Measurements from ENCODE around the gene CCDC102A. TPM values are rescaled to one million over a fixed set of nuclear protein-coding genes. Genes with fewer than 3 reads are reported as not detected.

Gene CCDC102A
- total RNA-seq, 1 experiment from 2014 or later, result 11.1 TPM

DNA sequence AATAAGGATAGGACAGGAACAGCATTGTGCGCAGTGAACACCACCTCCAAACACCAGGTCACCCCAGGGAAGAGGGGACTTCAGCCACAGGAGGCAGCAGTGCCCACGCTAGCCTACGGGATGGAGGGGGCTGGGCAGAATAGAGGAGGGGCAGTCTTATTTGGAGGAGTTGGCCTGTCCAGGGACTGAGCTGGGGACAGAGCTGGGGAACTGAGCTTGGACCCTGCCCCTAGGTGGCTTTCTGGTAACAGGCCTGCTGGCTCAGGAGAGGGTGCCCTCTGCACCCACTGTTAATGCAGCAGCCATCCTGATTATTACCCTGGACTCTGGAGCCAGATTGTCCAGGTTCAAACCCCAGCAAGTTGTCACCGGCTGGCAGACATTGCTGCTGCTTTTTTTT is 9.3 kb downstream of the CCDC102A start:
- H3K27ac ChIP-seq, result no peak overlapping the region
- H3K27me3 ChIP-seq, result no peaks in the 10 kb centered on the region
- no peak for DNase-seq
- H3K4me1 ChIP-seq, result no peaks in the 10 kb centered on the region
- H3K9me3 ChIP-seq (replicated peaks), result no peaks in the 10 kb centered on the region
- no peaks in the 10 kb centered on the region for H3K36me3 ChIP-seq
- H3K4me3 ChIP-seq, result no peak overlapping the region

DNA sequence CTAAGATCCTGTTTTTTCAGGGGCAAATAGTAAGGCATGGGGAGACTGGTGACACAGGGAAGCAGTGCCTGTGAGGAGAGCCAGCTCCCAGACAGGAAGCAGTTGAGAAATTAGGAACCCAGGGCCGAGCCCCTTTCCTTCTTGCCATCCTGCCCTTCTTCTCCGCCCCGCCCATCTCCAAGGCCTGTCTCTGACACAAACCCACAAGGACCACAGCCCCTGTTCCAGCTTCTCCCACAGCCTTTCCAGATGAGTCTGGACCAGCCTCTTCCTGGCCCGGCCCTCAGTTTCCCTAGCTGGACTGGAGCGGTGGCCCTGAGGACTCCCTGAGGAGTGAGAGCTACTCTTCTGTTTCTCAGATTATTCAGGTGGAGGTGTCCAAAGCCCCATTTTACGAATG is 9.9 kb downstream of the CCDC102A start:
- no peak for DNase-seq
- no peak overlapping the region for H3K4me3 ChIP-seq
- no peaks in the 10 kb centered on the region for H3K4me1 ChIP-seq
- H3K27me3 ChIP-seq, result no peaks in the 10 kb centered on the region
- no peaks in the 10 kb centered on the region for H3K9me3 ChIP-seq (replicated peaks)
- H3K27ac ChIP-seq, result no peak overlapping the region
- H3K36me3 ChIP-seq, result no peaks in the 10 kb centered on the region

DNA sequence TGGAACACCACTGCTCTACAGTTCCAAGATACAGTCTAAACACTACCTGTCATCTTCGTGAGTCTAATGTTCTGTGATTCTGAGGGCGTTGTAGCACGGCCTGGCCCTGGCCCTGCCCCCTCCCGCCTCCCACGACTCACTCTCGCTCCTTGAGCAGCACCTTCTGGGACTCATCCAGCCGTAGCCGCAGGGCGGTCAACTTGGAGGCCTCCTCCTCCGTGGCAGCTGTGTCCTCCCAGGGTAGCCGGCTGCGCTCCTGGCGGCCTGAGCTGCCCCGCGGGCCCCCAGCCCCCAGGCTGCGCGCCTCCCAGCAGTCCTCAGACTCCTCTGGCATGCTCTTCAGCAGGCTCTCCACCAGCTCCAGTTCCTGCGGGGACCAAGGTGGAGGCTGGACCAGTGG is 10.6 kb downstream of the CCDC102A start:
- Histone ChIP-seq H3K36me3 (no peaks in the 10 kb centered on the region), H3K4me1 (no peaks in the 10 kb centered on the region), H3K27me3 (no peaks in the 10 kb centered on the region), H3K9me3 (replicated peaks) (no peaks in the 10 kb centered on the region), H3K4me3 (no peak overlapping the region), H3K27ac (no peak overlapping the region)
- peak; percentile 36 to 40 for DNase-seq

DNA sequence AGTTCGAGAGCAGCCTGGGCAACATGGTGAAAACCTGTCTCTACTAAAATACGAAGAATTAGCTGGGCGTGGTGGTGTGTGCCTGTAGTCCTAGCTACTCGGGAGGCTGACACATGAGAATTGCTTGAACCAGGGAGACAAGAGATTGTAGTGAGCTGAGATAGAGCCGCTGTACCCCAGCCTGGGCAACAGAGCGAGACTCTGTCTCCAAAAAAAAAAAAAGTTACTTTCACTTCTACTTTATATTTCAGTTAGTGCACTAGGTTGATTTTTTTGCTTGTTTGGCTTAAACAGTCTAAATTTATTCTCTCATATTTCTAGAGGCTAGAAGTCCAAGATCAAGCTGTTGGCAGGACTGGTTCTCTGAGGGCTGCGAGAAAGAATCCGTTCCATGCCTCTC is 13.4 kb downstream of the CCDC102A start:
- no peak for DNase-seq
- Histone ChIP-seq H3K27ac (no peak overlapping the region), H3K36me3 (no peaks in the 10 kb centered on the region), H3K4me1 (no peaks in the 10 kb centered on the region), H3K4me3 (no peak overlapping the region), H3K9me3 (replicated peaks) (no peaks in the 10 kb centered on the region), H3K27me3 (no peaks in the 10 kb centered on the region)

DNA sequence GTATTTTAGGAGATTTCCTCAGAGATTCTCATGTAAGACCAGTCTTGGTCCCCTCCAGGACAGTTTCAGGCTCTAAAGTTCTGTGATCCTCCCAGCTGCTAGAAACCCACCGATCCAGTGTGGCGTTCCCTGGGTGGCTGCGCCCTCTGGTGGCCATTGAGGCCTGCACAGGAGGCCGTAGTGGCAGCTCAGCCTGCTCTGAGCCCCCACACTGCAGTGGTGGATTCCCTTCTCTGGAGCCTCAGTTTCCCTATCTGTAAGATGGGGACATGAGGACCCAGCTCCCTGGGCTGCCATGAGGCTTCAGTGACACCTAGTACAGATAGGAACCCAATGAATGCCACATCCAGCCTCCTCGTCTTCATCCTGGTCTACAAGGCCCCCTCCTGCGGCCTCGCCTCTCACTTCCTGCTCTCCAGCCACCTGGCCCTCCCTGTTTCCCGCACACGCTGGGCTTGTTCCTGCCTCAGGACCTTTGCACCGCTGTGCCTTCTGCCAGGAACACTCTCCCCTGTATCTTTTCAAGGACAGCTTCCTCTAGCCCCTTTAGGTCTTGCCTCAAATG is 16.5 kb downstream of the CCDC102A start:
- H3K36me3 ChIP-seq, result no peaks in the 10 kb centered on the region
- H3K4me1 ChIP-seq, result no peaks in the 10 kb centered on the region
- no peak overlapping the region for H3K4me3 ChIP-seq
- H3K27me3 ChIP-seq, result no peaks in the 10 kb centered on the region
- DNase-seq, result peak; percentile 77 to 88
- H3K9me3 ChIP-seq (replicated peaks), result no peaks in the 10 kb centered on the region
- H3K27ac ChIP-seq, result no peak overlapping the region

DNA sequence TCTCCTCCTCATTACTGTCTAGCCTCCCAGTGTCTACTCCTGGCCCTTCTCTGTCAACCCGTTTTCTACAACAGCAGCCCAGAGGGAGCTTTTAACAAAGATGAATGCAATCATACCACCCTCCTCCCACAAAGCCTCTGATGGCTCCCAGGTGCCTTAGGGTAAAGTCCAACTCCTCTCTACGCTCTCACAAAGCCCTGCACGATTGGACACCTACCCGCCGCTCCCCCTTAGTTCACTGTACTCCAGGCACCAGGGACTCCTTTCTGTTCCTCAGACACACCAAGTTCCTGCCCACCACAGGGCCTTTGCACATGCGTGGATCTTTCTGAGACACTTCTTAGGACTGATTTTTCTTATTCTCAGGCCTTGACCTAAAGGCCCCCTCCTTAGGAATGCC is 17.4 kb downstream of the CCDC102A start:
- no peaks in the 10 kb centered on the region for H3K36me3 ChIP-seq
- no peaks in the 10 kb centered on the region for H3K27me3 ChIP-seq
- no peak overlapping the region for H3K27ac ChIP-seq
- H3K9me3 ChIP-seq (replicated peaks), result no peaks in the 10 kb centered on the region
- no peak for DNase-seq
- no peaks in the 10 kb centered on the region for H3K4me1 ChIP-seq
- H3K4me3 ChIP-seq, result no peak overlapping the region

DNA sequence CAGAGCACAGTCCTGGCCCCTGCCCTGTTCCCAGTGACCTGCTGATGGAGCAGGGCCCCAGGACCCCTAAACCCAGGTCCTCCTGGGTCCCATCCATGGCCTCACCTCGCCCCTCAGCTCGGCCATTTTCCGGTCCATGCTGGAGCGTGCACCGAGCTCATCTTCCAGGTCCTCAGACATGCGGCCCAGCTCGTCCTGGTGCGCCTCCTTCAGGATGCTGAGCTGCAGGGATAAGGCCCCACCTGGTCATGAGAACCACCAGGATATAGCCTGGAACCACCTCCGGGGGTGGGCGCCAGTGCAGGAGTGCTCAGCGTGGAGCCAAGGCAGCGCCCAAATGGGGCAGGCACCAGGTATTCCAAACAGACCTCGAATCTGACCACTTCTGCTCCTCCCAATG is 17.9 kb downstream of the CCDC102A start:
- H3K4me1 ChIP-seq, result no peaks in the 10 kb centered on the region
- H3K9me3 ChIP-seq (replicated peaks), result no peaks in the 10 kb centered on the region
- H3K27ac ChIP-seq, result no peak overlapping the region
- H3K36me3 ChIP-seq, result no peaks in the 10 kb centered on the region
- H3K27me3 ChIP-seq, result no peaks in the 10 kb centered on the region
- no peak for DNase-seq
- H3K4me3 ChIP-seq, result no peak overlapping the region

DNA sequence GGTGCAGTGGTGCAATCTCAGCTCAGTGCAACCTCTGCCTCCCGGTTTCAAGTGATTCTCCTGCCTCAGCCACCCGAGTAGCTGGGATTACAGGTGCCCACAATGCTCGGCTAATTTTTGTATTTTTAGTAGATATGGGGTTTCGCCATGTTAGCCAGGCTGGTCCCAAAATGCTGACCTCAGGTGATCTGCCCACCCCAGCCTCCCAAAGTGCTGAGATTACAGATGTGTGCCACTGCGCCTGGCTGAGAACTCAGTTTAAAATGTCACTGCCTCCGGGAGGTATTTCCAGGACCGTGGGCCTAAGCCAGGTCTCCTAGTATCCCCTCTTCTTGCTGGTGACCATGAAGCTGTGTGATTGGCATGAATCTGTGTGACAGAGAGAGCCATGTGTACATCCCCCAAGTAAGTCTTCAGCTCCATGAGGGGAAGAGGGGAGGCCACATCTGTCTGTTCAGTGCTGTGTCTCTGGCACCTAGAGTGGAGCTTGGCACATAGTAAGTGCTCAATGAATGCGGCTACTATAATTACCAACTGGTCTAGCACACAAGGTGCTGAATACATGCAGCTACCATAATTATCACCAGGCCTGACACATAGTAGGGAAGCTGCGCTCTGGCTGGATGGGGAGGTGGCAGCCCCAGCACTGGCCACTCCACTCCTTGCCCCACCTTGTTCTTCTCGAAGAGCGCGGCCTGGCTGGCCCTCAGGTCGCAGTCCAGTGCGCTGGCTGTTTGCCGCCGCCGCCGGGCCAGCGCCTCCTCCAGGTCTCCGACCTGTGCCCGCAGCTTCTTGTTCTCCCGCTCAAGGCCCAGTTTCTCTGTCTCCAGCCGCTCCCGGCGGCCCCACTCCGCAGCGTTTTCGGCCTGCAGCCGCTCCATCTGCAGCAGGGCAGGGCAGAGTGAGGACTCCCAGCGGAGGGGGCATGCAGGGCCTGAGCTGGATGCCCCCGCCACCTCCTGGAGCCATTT is 18.7 kb downstream of the CCDC102A start:
- Histone ChIP-seq H3K27me3 (no peaks in the 10 kb centered on the region), H3K36me3 (no peaks in the 10 kb centered on the region), H3K9me3 (replicated peaks) (no peaks in the 10 kb centered on the region), H3K4me3 (no peak overlapping the region), H3K4me1 (no peaks in the 10 kb centered on the region), H3K27ac (no peak overlapping the region)
- DNase-seq, result no peak

DNA sequence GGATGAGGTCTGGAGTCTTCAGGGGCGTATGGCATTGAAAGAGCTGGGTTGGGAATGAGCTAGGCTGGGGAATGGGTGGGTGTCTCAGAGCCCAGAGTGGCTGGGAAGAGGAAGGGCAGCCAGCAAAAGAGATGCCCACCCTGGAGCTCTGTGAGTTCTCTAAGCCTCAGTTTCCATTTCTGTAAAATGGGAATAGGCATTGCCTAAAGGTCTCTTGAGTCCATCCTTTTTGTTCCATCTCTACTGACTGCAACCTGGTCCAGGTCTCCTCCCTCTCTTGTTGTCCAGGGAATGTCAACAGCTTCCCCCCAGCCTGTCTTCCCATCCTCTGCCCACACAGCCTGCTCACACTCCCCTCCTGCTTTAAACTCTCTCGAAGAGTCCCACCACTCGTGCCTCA is 19.6 kb downstream of the CCDC102A start:
- H3K9me3 ChIP-seq (replicated peaks), result no peaks in the 10 kb centered on the region
- DNase-seq, result no peak
- no peaks in the 10 kb centered on the region for H3K36me3 ChIP-seq
- no peak overlapping the region for H3K4me3 ChIP-seq
- no peaks in the 10 kb centered on the region for H3K4me1 ChIP-seq
- no peaks in the 10 kb centered on the region for H3K27me3 ChIP-seq
- no peak overlapping the region for H3K27ac ChIP-seq

DNA sequence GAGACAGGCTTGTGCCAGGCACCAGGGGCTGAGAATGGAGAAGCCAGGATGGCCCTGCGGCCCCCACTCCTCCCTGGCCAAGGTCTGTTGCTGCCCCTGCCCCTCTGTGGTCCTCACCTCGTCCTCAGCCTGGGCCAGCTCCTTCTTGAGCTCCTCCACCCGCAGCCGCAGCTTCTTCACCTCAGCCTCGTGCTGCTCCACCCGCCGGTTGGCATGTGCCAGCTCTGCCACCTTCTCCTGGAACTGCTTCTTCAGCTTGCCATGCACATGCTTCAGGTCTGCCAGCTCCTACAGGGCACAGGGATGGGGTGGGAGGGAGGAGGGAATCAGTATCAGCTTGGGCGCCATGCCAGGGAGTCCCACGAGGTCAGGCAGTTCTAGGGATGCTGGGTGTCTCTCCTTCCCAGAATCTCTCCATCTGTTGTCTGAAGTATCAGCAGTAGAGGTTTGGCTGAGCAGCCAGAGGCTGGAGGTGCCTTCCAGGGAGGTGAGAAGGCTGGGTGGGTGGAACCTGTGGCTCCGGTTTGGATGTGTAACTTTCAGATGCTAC is 20.1 kb downstream of the CCDC102A start:
- DNase-seq, result no peak
- Histone ChIP-seq H3K27me3 (no peaks in the 10 kb centered on the region), H3K4me1 (no peaks in the 10 kb centered on the region), H3K9me3 (replicated peaks) (no peaks in the 10 kb centered on the region), H3K36me3 (no peaks in the 10 kb centered on the region), H3K4me3 (no peak overlapping the region), H3K27ac (no peak overlapping the region)

DNA sequence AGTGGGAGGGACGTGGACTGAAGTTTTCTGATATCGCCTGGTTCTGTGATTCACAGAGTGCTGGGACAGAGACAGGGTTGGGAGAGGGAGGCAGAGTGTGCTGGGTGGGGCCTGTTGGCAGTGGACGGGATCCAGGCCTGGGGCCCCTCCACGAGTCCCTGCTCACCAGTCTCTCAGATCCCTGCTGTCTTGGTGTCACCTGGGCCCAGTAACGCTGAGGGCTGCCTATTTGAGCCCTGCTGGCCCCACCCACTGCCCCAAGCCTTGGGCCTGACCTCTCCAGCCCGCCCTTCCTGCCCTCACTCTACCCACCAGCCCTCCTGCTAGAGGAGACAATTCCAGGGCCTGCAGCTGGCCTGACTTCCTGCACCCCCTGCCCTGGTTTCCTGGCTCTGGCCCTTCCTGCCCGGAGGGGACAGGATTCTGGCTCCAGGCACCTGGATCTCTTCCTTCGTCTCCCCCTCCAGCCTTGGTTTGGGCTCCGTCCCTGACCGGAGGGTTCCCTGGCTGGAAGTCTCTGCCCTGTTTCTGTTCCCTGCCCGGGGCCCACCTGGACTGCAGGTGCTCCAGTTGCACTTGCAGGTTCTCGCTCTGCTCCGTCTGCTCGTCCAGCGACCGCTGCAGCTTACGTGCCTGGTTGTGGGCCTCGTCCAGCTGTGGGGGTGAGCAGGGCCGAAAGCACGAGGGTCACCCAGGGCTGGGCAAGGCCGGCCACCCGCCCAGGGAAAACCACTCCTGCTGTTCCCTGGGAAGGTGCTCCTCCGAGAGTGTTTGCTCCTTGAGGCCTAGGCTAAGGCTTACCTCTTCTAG is 21.4 kb downstream of the CCDC102A start:
- no peaks in the 10 kb centered on the region for H3K4me1 ChIP-seq
- H3K36me3 ChIP-seq, result no peaks in the 10 kb centered on the region
- no peaks in the 10 kb centered on the region for H3K27me3 ChIP-seq
- H3K9me3 ChIP-seq (replicated peaks), result no peaks in the 10 kb centered on the region
- no peak overlapping the region for H3K4me3 ChIP-seq
- no peak for DNase-seq
- H3K27ac ChIP-seq, result no peak overlapping the region

DNA sequence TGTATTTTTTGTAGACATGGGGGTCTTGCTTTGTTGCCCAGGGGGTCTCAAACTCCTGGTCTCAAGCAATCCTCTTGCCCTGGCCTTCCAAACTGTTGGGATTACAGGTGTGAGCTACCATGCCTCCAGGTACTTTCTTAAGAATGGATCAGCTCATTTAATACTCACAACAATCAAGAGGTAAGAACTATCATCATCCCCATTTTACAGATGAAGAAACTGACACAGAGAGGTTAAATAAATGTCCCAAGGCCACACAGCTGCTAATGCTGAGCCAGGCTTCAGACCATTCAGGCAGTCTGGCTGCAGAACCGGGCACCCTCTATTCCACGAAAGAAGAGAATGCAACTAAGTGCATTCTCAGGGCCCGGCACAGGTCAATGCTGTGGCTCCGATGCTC is 22.0 kb downstream of the CCDC102A start:
- H3K27me3 ChIP-seq, result no peaks in the 10 kb centered on the region; the same call in 1 of the 2 replicates
- no peaks in the 10 kb centered on the region for H3K36me3 ChIP-seq
- no peak overlapping the region for H3K27ac ChIP-seq
- H3K4me3 ChIP-seq, result no peak overlapping the region
- no peaks in the 10 kb centered on the region for H3K9me3 ChIP-seq (replicated peaks)
- DNase-seq, result no peak
- no peaks in the 10 kb centered on the region for H3K4me1 ChIP-seq

DNA sequence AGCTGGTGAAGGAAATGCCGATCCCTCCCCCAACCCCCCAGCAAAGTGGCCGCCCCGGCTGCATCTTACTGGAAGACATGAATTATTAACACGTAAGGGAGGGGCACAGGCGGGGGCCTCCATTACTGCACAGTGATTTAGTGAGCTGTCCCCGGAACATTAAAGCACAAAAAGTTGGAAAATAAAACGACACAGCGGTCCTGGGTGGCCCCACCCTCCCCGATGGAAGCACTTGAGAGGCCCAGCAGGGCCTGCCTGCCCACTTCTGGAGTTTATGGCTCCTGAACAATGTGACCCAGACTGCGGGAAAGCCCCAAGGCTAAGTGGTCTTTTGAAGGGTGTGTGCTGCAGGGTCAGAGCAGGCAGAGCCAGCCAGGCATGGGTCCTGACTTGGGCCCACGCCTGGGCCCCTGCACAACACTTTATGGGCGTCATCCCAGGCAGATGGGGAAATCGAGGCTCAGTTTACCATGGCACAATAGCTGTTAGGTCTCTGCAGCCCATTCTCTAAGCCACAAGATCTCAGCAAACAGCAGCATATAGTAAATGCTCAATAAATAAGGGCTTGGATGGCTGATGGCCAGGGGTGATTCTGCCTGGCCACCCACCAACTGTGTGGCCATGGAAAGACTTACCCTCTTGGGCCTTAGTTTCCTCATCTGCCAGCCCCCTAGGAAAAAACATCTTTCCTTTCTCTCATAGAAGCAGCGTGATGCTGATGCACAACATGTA is 22.8 kb downstream of the CCDC102A start:
- no peak for DNase-seq
- Histone ChIP-seq H3K27ac (no peak overlapping the region), H3K4me1 (no peaks in the 10 kb centered on the region), H3K4me3 (no peak overlapping the region), H3K9me3 (replicated peaks) (no peaks in the 10 kb centered on the region), H3K27me3 (peaks cover 8% of the 10 kb centered on the region), H3K36me3 (no peaks in the 10 kb centered on the region)

DNA sequence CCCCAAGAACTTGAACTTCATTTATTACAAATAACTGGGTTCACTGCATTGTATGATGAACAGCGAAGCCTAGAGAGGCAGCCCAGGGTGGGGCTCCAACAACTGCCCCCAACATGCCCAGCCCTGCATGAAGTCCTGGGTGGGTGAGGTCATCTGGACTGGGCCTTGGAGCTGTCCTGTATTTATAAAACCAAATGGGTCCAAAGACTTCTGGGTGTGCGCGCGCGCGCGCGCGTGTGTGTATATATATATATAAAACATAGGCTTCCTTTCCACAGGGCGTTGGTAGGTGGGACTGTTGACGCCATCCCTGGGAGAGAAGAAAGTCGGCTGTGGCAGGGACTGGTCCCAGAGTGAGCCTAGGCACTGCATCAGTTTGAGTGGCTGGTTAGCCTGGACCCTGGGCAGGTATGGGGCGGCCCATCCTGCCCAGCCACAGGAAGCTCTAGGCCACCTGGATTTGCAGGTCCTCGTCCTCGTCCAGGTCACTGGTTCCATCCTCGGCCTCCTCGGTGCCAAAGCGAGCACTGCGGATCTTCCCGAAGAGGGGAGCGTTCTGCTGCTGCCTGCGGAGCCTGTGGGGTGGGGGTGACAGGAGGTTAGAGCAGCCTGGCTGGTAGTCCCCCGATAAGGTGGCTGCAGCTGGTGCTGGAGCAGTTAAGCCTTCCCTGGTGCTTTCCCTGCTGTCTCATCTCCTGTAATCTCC is 23.9 kb downstream of the CCDC102A start:
- Histone ChIP-seq H3K4me1 (no peaks in the 10 kb centered on the region), H3K27ac (no peak overlapping the region), H3K4me3 (no peak overlapping the region), H3K36me3 (no peaks in the 10 kb centered on the region), H3K9me3 (replicated peaks) (no peaks in the 10 kb centered on the region), H3K27me3 (peaks cover 16% of the 10 kb centered on the region)
- DNase-seq, result no peak
